ENCODE results near the gene CFAP97D1. TPM values are rescaled to one million over a fixed set of nuclear protein-coding genes. Genes with fewer than 3 reads are reported as not detected.
"Not testable (repeated sequence)": the region's sequence is repeated elsewhere in the genome, so short reads cannot be mapped to it uniquely, and the experiment has no call there.

The CFAP97D1 gene
- total RNA-seq, 1 donor from 2014 or later = not detected

GRCh38 chr17:43787728-43788127 lies 7.5 kb downstream of the CFAP97D1 start:
- ATAC-seq (ENCODE audit: poor library complexity) (no peak), DNase-seq (no peak)
- intact Hi-C loops (cut with DNase I) = no loop called here

DNA sequence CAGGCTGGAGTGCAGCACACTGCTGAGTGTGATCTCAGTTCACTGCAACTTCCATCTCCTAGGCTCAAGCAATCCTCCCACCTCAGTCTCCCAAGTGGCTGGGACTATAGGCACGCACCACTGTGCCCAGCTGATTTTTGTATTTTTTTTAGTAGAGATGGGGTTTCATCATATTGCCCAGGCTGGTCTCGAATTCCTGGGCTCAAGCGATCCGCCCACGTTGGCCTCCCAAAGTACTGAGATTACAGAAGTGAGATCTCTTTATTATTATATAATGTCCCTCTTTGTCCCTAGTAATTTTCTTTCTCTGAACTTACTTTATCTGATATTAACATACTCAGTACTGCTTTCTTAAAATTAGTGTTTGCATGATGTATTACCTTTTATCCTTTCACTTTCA lies 8.3 kb downstream of the CFAP97D1 start:
- DNase-seq (no peak), ATAC-seq (ENCODE audit: poor library complexity) (no peak)
- intact Hi-C loops (cut with DNase I) = no loop called here

DNA sequence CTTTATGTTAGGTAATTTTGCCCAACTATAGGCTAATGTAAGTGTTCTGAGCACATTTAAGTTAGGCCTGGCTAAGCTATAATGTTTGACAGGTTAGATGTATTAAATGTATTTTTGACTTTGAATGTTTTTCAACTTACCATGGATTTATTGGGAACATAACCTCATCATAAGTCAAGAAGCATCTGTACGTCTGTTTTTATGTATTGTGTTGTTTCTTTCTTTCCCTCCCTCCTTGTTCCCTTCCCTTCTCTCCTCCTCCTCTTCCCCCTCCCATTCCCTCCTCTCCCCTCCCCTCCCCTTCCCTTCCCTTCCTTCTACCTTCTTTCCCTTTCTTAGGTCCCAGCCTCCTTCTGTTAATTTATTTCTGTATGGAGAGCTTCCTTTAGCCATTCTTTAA lies 9.2 kb downstream of the CFAP97D1 start:
- ATAC-seq (ENCODE audit: poor library complexity) (no peak), DNase-seq (no peak)
- intact Hi-C loops (cut with DNase I) = no loop called here

DNA sequence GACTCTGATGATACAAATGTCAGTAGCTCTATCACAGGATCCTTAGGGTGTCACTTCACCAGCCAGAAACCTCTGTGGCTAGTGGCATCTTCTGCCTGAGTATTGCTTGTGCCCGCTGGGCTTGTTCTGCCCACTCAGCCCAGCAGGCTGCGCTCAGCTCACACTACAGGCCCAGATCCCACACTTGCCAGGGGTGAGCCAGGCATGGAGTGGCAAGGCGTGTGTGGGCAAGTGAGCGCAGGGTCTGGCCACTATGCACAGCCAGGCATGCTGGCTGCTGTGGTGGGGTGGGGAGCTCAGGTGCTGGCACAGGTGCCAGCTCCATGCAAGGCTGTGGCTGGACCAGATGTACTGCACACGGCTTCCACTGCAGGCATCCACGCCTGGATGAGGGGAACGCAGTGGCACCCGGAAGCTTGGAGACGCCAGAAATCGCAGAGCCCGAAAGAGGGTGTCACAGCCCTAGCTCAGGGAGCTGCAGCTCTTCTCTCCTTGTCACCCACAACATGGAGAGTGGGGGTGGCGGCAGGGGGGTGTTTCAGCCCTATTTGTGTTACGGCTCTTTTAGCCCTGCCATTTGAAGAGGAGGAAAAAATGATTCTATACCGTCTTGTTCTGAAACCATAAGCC lies 10.2 kb downstream of the CFAP97D1 start:
- no peak for DNase-seq
- intact Hi-C loops (cut with DNase I) = no loop called here
- ATAC-seq (ENCODE audit: poor library complexity) = no peak

DNA sequence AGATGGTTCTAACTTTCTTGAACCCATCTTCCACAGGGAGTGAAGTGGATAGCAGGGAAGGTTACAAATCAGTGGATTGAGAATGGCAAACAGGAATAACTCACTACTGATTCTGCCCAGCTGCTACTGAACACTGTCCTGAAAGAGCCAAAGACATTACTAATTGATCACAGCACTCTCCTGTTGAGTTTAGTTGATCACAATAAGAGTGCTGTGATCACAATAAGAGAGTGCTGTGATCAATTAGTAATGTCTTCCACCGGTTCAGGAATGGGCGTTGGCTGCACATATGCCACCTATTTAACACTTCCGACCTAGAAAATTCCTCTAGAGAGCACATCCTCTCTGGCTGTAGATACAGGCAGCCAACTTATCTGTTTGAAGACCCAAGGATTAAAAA lies 11.4 kb downstream of the CFAP97D1 start:
- ATAC-seq (ENCODE audit: poor library complexity) (peak; percentile 53), DNase-seq (no peak)
- intact Hi-C loops (cut with DNase I) = no loop called here

DNA sequence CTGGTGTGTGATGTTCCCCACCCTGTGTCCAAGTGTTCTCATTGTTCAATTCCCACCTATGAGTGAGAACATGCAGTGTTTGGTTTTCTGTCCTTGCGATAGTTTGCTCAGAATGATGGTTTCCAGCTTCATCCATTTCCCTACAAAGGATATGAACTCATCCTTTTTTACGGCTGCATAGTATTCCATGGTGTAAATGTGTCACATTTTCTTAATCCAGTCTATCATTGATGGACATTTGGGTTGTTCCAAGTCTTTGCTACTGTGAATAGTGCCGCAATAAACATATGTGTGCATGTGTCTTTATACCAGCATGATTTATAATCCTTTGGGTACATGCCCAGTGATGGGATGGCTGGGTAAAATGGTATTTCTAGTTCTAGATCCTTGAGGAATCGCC lies 12.4 kb downstream of the CFAP97D1 start:
- intact Hi-C loops (cut with DNase I); ATAC-seq (ENCODE audit: poor library complexity): not testable (repeated sequence)

GRCh38 chr17:43798024-43798423 lies 17.8 kb downstream of the CFAP97D1 start:
- ATAC-seq (ENCODE audit: poor library complexity); DNase-seq; intact Hi-C loops (cut with DNase I): not testable (repeated sequence)

More for the DNA sequence above, 12.4 kb downstream of the CFAP97D1 start:
- not testable (repeated sequence) for DNase-seq

- intact Hi-C loops (cut with DNase I) = no loop called here
- DNase-seq (no peak), ATAC-seq (ENCODE audit: poor library complexity) (peak; percentile 44)
Measured at GRCh38 chr17:43799047-43799446, 18.8 kb downstream of the CFAP97D1 start.

- intact Hi-C loops (cut with DNase I) = no loop called here
- no peak for ATAC-seq (ENCODE audit: poor library complexity)
- no peak for DNase-seq
Measured at GRCh38 chr17:43800736-43801135, 20.5 kb downstream of the CFAP97D1 start.

- no peak for ATAC-seq (ENCODE audit: poor library complexity)
- intact Hi-C loops (cut with DNase I) = no loop called here
- DNase-seq = no peak
Measured at GRCh38 chr17:43801844-43802243, 21.6 kb downstream of the CFAP97D1 start.

- intact Hi-C loops (cut with DNase I) = no loop called here
- DNase-seq (no peak), ATAC-seq (ENCODE audit: poor library complexity) (no peak)
Measured at GRCh38 chr17:43803758-43804157, 23.5 kb downstream of the CFAP97D1 start.

DNA sequence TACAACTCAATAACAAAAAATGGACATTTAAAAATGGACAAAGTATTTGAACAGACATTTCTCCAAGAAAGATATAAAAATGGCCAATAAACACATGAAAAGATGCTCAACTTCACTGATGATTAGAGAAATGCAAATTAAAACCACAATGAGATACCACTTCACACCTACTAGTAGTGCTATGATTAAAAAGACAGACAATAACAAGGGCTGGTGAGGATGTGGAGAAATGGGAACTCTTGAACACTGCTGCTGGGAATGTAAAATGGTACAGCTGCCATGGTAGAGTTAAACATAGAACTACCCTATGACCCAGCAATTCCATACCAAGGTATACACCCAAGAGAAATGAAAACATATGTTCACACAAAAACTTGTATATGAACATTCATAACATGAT lies 24.9 kb downstream of the CFAP97D1 start:
- intact Hi-C loops (cut with DNase I) = no loop called here
- ATAC-seq (ENCODE audit: poor library complexity) (no peak), DNase-seq (no peak)

GRCh38 chr17:43808076-43808475 lies 27.8 kb downstream of the CFAP97D1 start:
- DNase-seq (no peak), ATAC-seq (ENCODE audit: poor library complexity) (no peak)
- intact Hi-C loops (cut with DNase I) = no loop called here

GRCh38 chr17:43809121-43809520 lies 28.9 kb downstream of the CFAP97D1 start:
- no peak for DNase-seq
- ATAC-seq (ENCODE audit: poor library complexity) = no peak
- intact Hi-C loops (cut with DNase I) = no loop called here

GRCh38 chr17:43810226-43810715 lies 30.0 kb downstream of the CFAP97D1 start:
- no peak for ATAC-seq (ENCODE audit: poor library complexity)
- intact Hi-C loops (cut with DNase I) = no loop called here
- no peak for DNase-seq

GRCh38 chr17:43810823-43811222 lies 30.6 kb downstream of the CFAP97D1 start:
- ATAC-seq (ENCODE audit: poor library complexity) (no peak), DNase-seq (no peak)
- intact Hi-C loops (cut with DNase I) = no loop called here

DNA sequence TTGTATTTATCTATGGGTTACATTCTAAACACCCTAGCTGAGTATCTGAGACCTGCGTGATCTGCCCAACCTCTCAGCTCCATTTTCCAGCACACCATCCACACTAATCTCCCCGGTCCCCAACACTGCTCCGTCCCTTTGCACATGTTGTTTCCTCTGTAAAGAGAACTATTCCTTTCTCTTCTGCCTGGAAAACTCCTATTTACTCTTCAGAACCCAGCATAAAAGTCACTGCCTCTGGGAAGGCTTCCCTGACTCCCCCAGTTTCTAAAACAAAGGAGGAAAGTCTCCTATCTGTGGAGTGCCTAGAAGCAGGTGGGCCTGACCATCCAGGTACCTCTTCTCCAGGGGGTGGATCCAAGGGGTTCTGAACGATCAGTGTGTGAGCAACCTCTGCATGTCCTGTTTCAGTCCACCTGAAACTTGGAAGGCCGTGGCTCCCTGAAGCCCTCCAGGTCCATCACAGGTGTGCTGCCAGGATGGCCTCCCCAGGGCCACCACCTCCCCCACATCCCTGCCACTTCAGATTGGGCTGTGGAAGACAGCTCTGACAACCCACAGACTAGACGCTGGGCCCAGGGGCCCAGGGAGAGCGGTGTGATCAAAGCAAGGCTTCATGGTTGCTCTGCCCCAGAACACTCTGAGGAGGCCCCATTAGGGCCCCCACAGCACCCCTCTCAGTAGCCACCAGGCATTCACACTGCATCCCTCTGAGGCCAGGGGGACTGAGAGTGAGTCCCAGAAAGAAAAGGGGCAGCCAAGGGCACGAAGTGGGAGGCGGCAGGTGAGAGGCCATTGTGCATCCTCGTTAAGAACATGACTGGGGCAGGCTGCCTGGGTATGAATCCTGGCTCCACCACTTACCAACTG lies 32.4 kb downstream of the CFAP97D1 start:
- DNase-seq = no peak
- ATAC-seq (ENCODE audit: poor library complexity) = no peak
- intact Hi-C loops (cut with DNase I) = no loop called here

GRCh38 chr17:43813386-43813785 lies 33.2 kb downstream of the CFAP97D1 start:
- no peak for ATAC-seq (ENCODE audit: poor library complexity)
- intact Hi-C loops (cut with DNase I) = no loop called here
- DNase-seq = no peak

- intact Hi-C loops (cut with DNase I) = no loop called here
- ATAC-seq (ENCODE audit: poor library complexity) (no peak), DNase-seq (no peak)
Measured at GRCh38 chr17:43814026-43814425, 33.8 kb downstream of the CFAP97D1 start.

DNA sequence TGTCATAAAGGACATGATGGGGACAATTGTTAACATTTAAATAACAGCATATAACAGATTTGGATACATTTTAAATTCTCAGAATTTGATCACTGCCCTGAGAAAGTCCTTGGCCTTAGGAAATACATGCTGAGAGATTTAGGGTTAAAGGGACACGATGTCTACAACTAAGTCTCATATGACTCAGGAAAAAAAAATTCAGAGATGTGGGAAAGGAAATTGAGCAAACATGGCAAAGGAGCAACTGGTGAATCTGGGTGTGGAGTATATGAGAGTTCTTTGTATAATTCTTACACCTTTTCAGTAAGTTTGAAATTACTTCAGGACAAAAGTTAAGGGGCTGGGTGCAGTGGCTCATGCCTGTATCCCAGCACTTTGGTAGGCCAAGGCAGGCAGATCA lies 34.5 kb downstream of the CFAP97D1 start:
- no peak for ATAC-seq (ENCODE audit: poor library complexity)
- intact Hi-C loops (cut with DNase I) = no loop called here
- no peak for DNase-seq

Measured in Right ventricle myocardium superior (tissue), 1 donor.